Fibroblast of lung (primary cell): ENCODE data around the gene FBRSL1.

Experiments
- EZH2 ChIP-seq: IDR thresholded peaks from 2 replicates; pipeline ENCODE4 v1.5.1; 2012; ENCODE audit warnings: low read length, control low read depth, mild to moderate bottlenecking; ENCODE audit errors: missing control alignments
- TF ChIP-seq, protein P1 (sequence below), 2 donors: IDR thresholded peaks in 1 of 2; conservative IDR thresholded peaks in 1 of 2; 1 replicate in 1 of 2; 2 replicates in 1 of 2; pipeline ENCODE4 v1.5.1; 2011 to 2012; ENCODE audit warnings: low read length in 2 of 2, control low read depth in 1 of 2, inconsistent platforms in 1 of 2, low read depth in 1 of 2, mild to moderate bottlenecking in 1 of 2

DNA sequence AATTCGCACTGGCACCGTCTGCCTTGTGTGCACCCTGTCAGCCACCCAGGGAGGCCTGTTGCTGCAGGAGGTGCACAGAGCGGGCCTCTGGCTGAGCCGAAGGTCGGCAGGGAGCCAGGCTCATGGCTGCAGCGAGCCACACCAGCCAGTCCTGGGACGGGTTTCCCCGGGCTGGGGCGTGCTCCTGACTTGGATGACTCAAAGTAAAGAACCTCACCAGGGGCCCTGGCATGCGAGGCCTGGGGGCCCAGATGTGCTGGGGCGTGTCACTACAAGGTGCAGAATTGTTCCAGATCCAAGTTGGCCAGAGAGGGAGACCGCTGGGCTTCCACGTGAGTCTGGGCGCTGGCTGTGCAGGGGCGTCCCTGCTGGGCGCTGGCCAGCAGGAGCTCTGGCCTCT is 34.5 kb downstream of the FBRSL1 start:
- TF ChIP-seq EZH2 = no peak
- TF ChIP-seq, protein P1, sequence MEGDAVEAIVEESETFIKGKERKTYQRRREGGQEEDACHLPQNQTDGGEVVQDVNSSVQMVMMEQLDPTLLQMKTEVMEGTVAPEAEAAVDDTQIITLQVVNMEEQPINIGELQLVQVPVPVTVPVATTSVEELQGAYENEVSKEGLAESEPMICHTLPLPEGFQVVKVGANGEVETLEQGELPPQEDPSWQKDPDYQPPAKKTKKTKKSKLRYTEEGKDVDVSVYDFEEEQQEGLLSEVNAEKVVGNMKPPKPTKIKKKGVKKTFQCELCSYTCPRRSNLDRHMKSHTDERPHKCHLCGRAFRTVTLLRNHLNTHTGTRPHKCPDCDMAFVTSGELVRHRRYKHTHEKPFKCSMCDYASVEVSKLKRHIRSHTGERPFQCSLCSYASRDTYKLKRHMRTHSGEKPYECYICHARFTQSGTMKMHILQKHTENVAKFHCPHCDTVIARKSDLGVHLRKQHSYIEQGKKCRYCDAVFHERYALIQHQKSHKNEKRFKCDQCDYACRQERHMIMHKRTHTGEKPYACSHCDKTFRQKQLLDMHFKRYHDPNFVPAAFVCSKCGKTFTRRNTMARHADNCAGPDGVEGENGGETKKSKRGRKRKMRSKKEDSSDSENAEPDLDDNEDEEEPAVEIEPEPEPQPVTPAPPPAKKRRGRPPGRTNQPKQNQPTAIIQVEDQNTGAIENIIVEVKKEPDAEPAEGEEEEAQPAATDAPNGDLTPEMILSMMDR (conservative IDR thresholded peaks at IDR 0.05 in 1 of 2, IDR thresholded peaks at IDR 0.05 in 1 of 2; ENCODE audit: low read depth in 1 of 2, low read length in 2 of 2) = no peak
